HepG2 (cell line): ENCODE results near the gene ADGRV1. TPM values are rescaled to one million over a fixed set of nuclear protein-coding genes. Genes with fewer than 3 reads are reported as not detected.

Source experiments
- KLF16 ChIP-seq, 2 experiments: sonication (generic) in 1 of 2; formaldehyde crosslinking in 1 of 2; IDR thresholded peaks; 2 replicates each; pipeline versions ENCODE4 v1.6.1 to v1.8.0; 2016 to 2023; ENCODE audit warnings: missing genetic modification reagents in 2 of 2, missing compliant biosample characterization in 1 of 2
- NCOA2 ChIP-seq: sonication (generic); formaldehyde crosslinking; IDR thresholded peaks from 2 replicates; pipeline ENCODE4 v1.8.0; 2022; ENCODE audit warnings: inconsistent platforms
- SATB2 ChIP-seq: sonication (generic); formaldehyde crosslinking; IDR thresholded peaks from 2 replicates; pipeline ENCODE4 v1.5.0; 2020; ENCODE audit warnings: missing genetic modification reagents
- ZFP62 ChIP-seq: sonication (generic); formaldehyde crosslinking; IDR thresholded peaks from 2 replicates; pipeline ENCODE4 v1.4.0; 2020; ENCODE audit warnings: missing genetic modification reagents
- ZFX ChIP-seq: sonication (generic); formaldehyde crosslinking; IDR thresholded peaks from 2 replicates; pipeline ENCODE4 v1.4.0; 2020; ENCODE audit warnings: mild to moderate bottlenecking, low read depth, missing genetic modification reagents, moderate library complexity
- ZNF225 ChIP-seq: sonication (generic); formaldehyde crosslinking; IDR thresholded peaks from 2 replicates; pipeline ENCODE4 v1.4.0; 2020; ENCODE audit warnings: mild to moderate bottlenecking, missing genetic modification reagents
- ZNF34 ChIP-seq: sonication (generic); formaldehyde crosslinking; IDR thresholded peaks from 2 replicates; pipeline ENCODE4 v1.4.0; 2020; ENCODE audit warnings: mild to moderate bottlenecking, missing genetic modification reagents, borderline replicate concordance
- ZNF350 ChIP-seq: sonication (generic); formaldehyde crosslinking; IDR thresholded peaks from 2 replicates; pipeline ENCODE4 v1.4.0; 2020; ENCODE audit warnings: mild to moderate bottlenecking, low read depth, missing genetic modification reagents, borderline replicate concordance
- ZNF354B ChIP-seq: sonication (generic); formaldehyde crosslinking; IDR thresholded peaks from 2 replicates; pipeline ENCODE4 v1.8.0; 2022; ENCODE audit warnings: mild to moderate bottlenecking, missing genetic modification reagents
- ZNF543 ChIP-seq: sonication (generic); formaldehyde crosslinking; IDR thresholded peaks from 2 replicates; pipeline ENCODE4 v1.4.0; 2020; ENCODE audit warnings: mild to moderate bottlenecking, missing genetic modification reagents
- ZNF572 ChIP-seq: sonication (generic); formaldehyde crosslinking; IDR thresholded peaks from 2 replicates; pipeline ENCODE4 v1.5.1; 2020; ENCODE audit warnings: mild to moderate bottlenecking, missing genetic modification reagents
- ZNF589 ChIP-seq: sonication (generic); formaldehyde crosslinking; conservative IDR thresholded peaks from 2 replicates; pipeline ENCODE4 v1.8.0; 2022; ENCODE audit warnings: mild to moderate bottlenecking, moderate library complexity, missing genetic modification reagents
- ZNF644 ChIP-seq: IDR thresholded peaks from 2 replicates; pipeline ENCODE4 v1.6.1; 2016; ENCODE audit warnings: low read depth
- ZNF672 ChIP-seq: sonication (generic); formaldehyde crosslinking; IDR thresholded peaks from 2 replicates; pipeline ENCODE4 v1.8.1; 2022; ENCODE audit warnings: missing genetic modification reagents
- ZNF709 ChIP-seq: sonication (generic); formaldehyde crosslinking; IDR thresholded peaks from 2 replicates; pipeline ENCODE4 v1.5.0; 2020; ENCODE audit warnings: mild to moderate bottlenecking, missing genetic modification reagents
- ZNF724P ChIP-seq: sonication (generic); formaldehyde crosslinking; IDR thresholded peaks from 2 replicates; pipeline ENCODE4 v1.8.0; 2022; ENCODE audit warnings: missing genetic modification reagents, borderline replicate concordance
- ZNF761 ChIP-seq: sonication (generic); formaldehyde crosslinking; conservative IDR thresholded peaks from 2 replicates; pipeline ENCODE4 v1.4.0; 2020; ENCODE audit warnings: mild to moderate bottlenecking, missing genetic modification reagents
- ZNF768 ChIP-seq: sonication (generic); formaldehyde crosslinking; IDR thresholded peaks from 2 replicates; pipeline ENCODE4 v1.4.0; 2020; ENCODE audit warnings: missing genetic modification reagents
- ZNF776 ChIP-seq: sonication (generic); formaldehyde crosslinking; IDR thresholded peaks from 2 replicates; pipeline ENCODE4 v1.4.0; 2020; ENCODE audit warnings: mild to moderate bottlenecking, missing genetic modification reagents
- ZNF841 ChIP-seq: sonication (generic); formaldehyde crosslinking; IDR thresholded peaks from 2 replicates; pipeline ENCODE4 v1.8.1; 2023; ENCODE audit warnings: missing genetic modification reagents, borderline replicate concordance
- polyA plus RNA-seq, 8 experiments: library from polyadenylated mRNA; depleted of rRNA in 3 of 8; stranded (reverse) in 7 of 8; unstranded in 1 of 8; fragments of >200 nt; fragmentation: Illumina TruSeq in 4 of 8; extraction: Trizol in 4 of 8; gene quantifications; 2 replicates each; pipeline versions ENCODE4 v1.2.1 to v1.2.3, GENCODE V29; 2011 to 2016; ENCODE audit warnings: low read depth in 4 of 8, missing spikeins in 1 of 8, mixed read lengths in 1 of 8; ENCODE audit not compliant: insufficient read depth in 1 of 8
- total RNA-seq, 5 experiments: library from RNA; depleted of rRNA; stranded (reverse); fragments of >200 nt; fragmentation: Illumina TruSeq; extraction: Trizol; gene quantifications; 2 replicates each; pipeline ENCODE4 v1.2.3, GENCODE V29; 2016; ENCODE audit warnings: low read depth in 1 of 5
- TF ChIP-seq, protein P1 (sequence below): sonication (generic); IDR thresholded peaks from 2 replicates; pipeline ENCODE4 v1.6.1; 2016; ENCODE audit warnings: low read depth, borderline replicate concordance
- TF ChIP-seq, protein P2 (sequence below): sonication (generic); formaldehyde crosslinking; IDR thresholded peaks from 2 replicates; pipeline ENCODE4 v1.4.0; 2020; ENCODE audit warnings: mild to moderate bottlenecking, low read depth, missing genetic modification reagents
- TF ChIP-seq, protein P3 (sequence below): sonication (generic); formaldehyde crosslinking; IDR thresholded peaks from 2 replicates; pipeline ENCODE4 v1.8.0; 2022; ENCODE audit warnings: mild to moderate bottlenecking, missing genetic modification reagents, borderline replicate concordance
- TF ChIP-seq, protein P4 (sequence below): sonication (generic); formaldehyde crosslinking; IDR thresholded peaks from 2 replicates; pipeline ENCODE4 v1.5.0; 2020; ENCODE audit warnings: mild to moderate bottlenecking, missing genetic modification reagents
- TF ChIP-seq, protein P5 (sequence below): sonication (generic); formaldehyde crosslinking; IDR thresholded peaks from 2 replicates; pipeline ENCODE4 v1.5.0; 2020; ENCODE audit warnings: mild to moderate bottlenecking, missing genetic modification reagents, moderate library complexity

ADGRV1 gene
- total and polyA plus RNA-seq, 2 of the 13 experiments (the other 11 are each of a cell fraction or from before 2014, with no cell fraction given), result 1.7 to 3.9 TPM

DNA sequence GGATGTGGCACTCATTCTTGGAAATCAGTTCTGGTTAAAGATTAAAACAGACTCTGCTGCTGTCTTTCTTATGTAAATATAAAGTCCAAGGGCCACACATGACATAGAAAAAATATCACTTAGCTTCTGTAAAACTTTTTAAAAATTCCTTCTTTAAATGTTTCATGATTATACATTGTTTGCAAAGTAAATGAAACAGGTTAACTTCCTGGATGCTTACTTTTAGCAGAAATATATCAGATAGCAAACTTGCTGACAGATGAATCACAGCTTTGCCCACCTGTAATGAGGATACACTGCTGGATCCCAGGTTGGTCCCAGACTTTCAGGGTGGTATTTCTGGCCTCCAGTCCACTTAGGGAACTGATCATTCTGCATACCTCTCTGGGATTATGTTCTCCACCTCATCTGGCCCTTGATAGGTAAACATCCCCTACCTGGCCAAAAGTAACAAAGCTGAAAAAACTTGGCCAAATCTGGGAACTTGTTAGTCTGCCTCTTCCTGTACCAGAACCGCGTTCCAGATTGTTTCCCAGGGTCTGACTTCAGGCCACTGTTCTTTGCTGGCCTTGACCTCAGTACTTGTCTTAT is 340.5 kb downstream of the ADGRV1 start (continued):
- no peak for TF ChIP-seq KLF16 (CRISPR knock-in tag; IDR thresholded peaks at IDR 0.05)
- no peak for TF ChIP-seq ZNF589 (CRISPR knock-in tag)
- TF ChIP-seq ZNF724P (CRISPR knock-in tag), result no peak
- no peak for TF ChIP-seq ZNF672
- TF ChIP-seq ZNF350 (CRISPR knock-in tag), result no peak
- no peak for TF ChIP-seq ZFP62 (CRISPR knock-in tag)
- TF ChIP-seq, protein P1, sequence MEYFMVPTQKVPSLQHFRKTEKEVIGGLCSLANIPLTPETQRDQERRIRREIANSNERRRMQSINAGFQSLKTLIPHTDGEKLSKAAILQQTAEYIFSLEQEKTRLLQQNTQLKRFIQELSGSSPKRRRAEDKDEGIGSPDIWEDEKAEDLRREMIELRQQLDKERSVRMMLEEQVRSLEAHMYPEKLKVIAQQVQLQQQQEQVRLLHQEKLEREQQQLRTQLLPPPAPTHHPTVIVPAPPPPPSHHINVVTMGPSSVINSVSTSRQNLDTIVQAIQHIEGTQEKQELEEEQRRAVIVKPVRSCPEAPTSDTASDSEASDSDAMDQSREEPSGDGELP, result no peak
- no peak for TF ChIP-seq ZNF768 (CRISPR knock-in tag)
- TF ChIP-seq SATB2 (CRISPR knock-in tag), result no peak
- no peak for TF ChIP-seq ZFX (CRISPR knock-in tag)
- no peak for TF ChIP-seq ZNF34 (CRISPR knock-in tag)
- no peak for TF ChIP-seq ZNF572 (CRISPR knock-in tag)
- TF ChIP-seq, protein P2, sequence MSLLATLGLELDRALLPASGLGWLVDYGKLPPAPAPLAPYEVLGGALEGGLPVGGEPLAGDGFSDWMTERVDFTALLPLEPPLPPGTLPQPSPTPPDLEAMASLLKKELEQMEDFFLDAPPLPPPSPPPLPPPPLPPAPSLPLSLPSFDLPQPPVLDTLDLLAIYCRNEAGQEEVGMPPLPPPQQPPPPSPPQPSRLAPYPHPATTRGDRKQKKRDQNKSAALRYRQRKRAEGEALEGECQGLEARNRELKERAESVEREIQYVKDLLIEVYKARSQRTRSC (CRISPR knock-in tag), result no peak
- no peak; the same call in 1 of the 2 replicates for TF ChIP-seq ZNF644 (CRISPR knock-in tag)
- TF ChIP-seq NCOA2, result peak; percentile 67
- no peak for TF ChIP-seq ZNF225 (CRISPR knock-in tag)
- no peak for TF ChIP-seq ZNF354B
- no peak for TF ChIP-seq ZNF841 (CRISPR knock-in tag)
- TF ChIP-seq, protein P3, sequence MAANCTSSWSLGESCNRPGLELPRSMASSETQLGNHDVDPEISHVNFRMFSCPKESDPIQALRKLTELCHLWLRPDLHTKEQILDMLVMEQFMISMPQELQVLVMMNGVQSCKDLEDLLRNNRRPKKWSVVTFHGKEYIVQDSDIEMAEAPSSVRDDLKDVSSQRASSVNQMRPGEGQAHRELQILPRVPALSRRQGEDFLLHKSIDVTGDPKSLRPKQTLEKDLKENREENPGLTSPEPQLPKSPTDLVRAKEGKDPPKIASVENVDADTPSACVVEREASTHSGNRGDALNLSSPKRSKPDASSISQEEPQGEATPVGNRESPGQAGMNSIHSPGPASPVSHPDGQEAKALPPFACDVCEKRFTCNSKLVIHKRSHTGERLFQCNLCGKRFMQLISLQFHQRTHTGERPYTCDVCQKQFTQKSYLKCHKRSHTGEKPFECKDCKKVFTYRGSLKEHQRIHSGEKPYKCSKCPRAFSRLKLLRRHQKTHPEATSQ (CRISPR knock-in tag), result no peak
- TF ChIP-seq ZNF761 (CRISPR knock-in tag), result no peak
- TF ChIP-seq ZNF776 (CRISPR knock-in tag), result no peak
- TF ChIP-seq, protein P4, sequence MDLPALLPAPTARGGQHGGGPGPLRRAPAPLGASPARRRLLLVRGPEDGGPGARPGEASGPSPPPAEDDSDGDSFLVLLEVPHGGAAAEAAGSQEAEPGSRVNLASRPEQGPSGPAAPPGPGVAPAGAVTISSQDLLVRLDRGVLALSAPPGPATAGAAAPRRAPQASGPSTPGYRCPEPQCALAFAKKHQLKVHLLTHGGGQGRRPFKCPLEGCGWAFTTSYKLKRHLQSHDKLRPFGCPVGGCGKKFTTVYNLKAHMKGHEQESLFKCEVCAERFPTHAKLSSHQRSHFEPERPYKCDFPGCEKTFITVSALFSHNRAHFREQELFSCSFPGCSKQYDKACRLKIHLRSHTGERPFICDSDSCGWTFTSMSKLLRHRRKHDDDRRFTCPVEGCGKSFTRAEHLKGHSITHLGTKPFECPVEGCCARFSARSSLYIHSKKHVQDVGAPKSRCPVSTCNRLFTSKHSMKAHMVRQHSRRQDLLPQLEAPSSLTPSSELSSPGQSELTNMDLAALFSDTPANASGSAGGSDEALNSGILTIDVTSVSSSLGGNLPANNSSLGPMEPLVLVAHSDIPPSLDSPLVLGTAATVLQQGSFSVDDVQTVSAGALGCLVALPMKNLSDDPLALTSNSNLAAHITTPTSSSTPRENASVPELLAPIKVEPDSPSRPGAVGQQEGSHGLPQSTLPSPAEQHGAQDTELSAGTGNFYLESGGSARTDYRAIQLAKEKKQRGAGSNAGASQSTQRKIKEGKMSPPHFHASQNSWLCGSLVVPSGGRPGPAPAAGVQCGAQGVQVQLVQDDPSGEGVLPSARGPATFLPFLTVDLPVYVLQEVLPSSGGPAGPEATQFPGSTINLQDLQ (CRISPR knock-in tag), result no peak
- TF ChIP-seq, protein P5, sequence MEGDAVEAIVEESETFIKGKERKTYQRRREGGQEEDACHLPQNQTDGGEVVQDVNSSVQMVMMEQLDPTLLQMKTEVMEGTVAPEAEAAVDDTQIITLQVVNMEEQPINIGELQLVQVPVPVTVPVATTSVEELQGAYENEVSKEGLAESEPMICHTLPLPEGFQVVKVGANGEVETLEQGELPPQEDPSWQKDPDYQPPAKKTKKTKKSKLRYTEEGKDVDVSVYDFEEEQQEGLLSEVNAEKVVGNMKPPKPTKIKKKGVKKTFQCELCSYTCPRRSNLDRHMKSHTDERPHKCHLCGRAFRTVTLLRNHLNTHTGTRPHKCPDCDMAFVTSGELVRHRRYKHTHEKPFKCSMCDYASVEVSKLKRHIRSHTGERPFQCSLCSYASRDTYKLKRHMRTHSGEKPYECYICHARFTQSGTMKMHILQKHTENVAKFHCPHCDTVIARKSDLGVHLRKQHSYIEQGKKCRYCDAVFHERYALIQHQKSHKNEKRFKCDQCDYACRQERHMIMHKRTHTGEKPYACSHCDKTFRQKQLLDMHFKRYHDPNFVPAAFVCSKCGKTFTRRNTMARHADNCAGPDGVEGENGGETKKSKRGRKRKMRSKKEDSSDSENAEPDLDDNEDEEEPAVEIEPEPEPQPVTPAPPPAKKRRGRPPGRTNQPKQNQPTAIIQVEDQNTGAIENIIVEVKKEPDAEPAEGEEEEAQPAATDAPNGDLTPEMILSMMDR (CRISPR knock-in tag), result no peak
- TF ChIP-seq ZNF709 (CRISPR knock-in tag), result no peak
- no peak for TF ChIP-seq ZNF543
